GM12865 (cell line): ENCODE results near the gene YTHDF1.

Experiments used
- DNase-seq: peaks from one replicate; pipeline ENCODE4 v3.0.0; 2010; ENCODE audit warnings: low read depth
- H3K4me3 ChIP-seq: 2 replicates; pipeline ENCODE4 v1.5.1; 2011; ENCODE audit warnings: mild to moderate bottlenecking, low read depth, low read length, control low read depth
- CTCF ChIP-seq: IDR thresholded peaks from 2 replicates; pipeline ENCODE4 v1.5.1; 2011; ENCODE audit warnings: low read length, control low read depth, low read depth, inconsistent platforms; ENCODE audit not compliant: insufficient read depth; ENCODE audit errors: missing control alignments

The YTHDF1 gene

GRCh38 chr20:63147532-63147931, 68.4 kb downstream of the YTHDF1 start:
- TF ChIP-seq CTCF, result no peak
- H3K4me3 ChIP-seq, result no peak overlapping the region
- no peak for DNase-seq
